Astrocyte of the hippocampus (primary cell): ENCODE data around the gene DOCK11.
"Not testable (repeated sequence)": the region's sequence is repeated elsewhere in the genome, so short reads cannot be mapped to it uniquely, and the experiment has no call there.

ENCODE experiments used
- DNase-seq: peaks from one replicate; pipeline ENCODE4 v3.0.0; 2011; ENCODE audit warnings: low read depth, low spot score

Gene DOCK11

DNA sequence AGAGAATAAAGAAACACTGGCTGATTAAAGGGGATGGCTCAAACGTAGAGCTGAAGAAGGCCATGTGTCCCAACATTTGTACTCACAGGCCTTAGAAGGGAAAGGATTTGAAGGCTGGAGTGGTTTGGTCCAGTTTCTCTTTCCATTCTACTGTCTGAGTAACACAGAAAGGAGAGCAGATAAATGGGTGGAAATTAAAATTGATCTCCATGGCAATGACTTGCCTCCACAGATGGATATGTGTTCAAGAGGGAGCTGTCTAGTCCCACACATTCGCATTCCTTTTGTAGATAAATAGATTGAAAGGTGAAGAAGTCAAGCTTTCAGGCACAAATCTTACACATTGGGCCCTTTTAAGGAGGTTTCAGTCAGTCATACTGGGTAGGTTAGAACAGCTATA lies 74.6 kb downstream of the DOCK11 start:
- DNase-seq: no peak

GRCh38 chrX:118571836-118572235 lies 76.2 kb downstream of the DOCK11 start:
- DNase-seq: no peak

DNA sequence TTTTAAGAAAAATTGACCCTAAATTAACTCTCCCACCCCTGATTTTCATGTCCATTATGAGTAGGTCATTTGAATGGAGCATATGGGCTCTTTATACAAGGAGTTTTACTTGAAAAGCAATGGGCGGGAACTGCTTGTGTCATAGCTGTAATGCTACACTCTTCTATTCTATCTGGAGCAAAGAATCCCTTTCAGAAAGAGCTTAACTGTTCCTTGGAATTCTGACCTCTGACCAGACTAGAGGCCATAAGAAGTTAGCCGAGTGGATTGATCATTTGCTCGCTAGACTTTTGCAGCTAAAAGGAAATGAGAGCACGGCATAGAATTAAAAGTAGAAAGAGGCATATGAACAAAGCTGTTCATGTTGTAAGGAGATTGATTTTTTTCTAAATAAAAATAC lies 79.1 kb downstream of the DOCK11 start:
- no peak for DNase-seq

GRCh38 chrX:118577041-118577440 lies 81.4 kb downstream of the DOCK11 start:
- no peak for DNase-seq

DNA sequence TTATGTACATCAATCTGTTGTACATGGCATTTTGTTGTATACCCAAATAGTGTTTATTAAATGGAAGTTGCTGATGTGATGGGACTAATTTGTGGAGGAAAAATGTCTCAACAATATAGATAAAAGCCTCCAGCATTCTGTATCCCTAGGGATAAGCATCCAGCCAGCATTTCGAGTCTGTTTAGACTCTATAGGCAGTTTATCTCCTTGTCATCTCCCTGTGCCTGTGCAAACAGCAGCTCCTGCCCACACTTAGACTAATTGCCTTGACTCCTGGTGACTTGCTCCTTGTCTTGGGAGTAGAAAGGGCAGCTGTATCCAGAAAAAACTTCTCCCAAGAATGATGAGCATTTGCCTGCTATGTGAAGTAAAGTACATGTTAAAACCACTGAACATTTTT lies 83.8 kb downstream of the DOCK11 start:
- no peak for DNase-seq

DNA sequence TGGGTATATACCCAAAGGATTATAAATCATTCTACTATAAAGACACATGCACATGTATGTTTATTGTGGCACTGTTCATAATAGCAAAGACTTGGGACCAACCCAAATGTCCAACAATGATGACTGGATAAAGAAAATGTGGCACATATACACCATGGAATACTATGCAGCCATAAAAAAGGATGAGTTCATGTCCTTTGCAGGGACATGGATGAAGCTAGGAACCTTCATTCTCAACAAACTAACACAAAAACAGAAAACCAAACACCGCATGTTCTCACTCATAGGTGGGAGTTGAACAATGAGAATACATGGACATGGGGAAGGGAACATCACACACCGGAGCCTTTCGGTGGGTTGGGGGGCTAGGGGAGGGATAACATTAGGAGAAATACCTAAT lies 87.3 kb downstream of the DOCK11 start:
- not testable (repeated sequence) for DNase-seq

DNA sequence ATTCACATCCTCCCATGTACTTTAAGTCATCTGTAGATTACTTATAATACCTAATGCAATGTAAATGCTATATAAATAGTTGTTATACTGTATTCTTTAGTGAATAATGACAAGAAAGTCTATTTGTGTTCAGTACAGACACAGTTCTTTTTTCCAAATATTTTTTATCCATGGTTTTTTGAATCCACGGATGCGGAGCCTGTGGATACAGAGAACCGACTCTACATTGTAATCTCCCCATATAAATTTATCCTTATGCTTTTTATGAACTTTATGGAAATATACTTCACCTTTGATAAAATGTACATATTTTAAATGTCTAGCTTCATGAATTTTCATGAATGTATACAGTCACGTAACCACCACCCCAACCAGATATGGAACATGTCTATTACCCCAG lies 88.2 kb downstream of the DOCK11 start:
- DNase-seq: no peak

- DNase-seq: no peak
These were observed 89.7 kb downstream of the DOCK11 start for GRCh38 chrX:118585296-118585695.

DNA sequence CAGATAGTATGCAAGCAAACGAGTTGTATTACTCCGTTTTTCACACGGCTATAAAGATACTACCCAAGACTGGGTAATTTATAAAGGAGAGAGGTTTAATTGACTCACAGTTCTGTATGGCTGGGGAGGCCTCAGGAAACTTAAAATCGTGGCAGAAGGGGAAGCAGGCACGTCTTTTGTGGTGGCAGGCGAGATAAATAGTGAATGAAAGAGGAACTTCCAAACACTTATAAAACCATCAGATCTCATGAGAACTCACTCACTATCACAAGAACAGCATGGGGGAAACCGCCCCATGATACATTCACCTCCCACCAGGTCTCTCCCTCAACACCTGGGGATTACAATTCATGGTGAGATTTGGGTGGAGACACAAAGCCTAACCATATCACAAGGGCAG lies 90.6 kb downstream of the DOCK11 start:
- DNase-seq: not testable (repeated sequence)

DNA sequence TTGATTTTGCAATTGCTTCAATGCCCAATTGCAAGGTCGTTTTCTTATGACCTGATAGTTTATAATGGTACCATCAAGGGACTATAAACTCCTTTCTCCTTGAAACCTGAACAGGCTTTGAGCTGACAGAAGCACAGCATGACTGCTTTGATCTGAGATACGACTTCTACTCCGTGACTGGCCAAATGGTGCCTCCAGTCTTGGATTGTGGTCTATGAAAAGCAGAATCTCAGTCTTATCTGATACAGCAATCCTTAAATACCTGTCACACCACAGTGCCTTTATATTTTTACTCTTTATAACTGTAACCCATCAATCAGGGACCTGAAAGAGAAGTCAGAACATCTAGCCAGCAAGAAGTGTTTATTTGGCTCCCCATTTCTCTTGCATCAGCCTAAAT lies 93.1 kb downstream of the DOCK11 start:
- DNase-seq: no peak

- DNase-seq: no peak
These were observed 93.6 kb downstream of the DOCK11 start for GRCh38 chrX:118589227-118589626.

GRCh38 chrX:118593407-118593806 lies 97.8 kb downstream of the DOCK11 start:
- no peak for DNase-seq

- no peak for DNase-seq
These were observed 99.2 kb downstream of the DOCK11 start for GRCh38 chrX:118594697-118595420.

DNA sequence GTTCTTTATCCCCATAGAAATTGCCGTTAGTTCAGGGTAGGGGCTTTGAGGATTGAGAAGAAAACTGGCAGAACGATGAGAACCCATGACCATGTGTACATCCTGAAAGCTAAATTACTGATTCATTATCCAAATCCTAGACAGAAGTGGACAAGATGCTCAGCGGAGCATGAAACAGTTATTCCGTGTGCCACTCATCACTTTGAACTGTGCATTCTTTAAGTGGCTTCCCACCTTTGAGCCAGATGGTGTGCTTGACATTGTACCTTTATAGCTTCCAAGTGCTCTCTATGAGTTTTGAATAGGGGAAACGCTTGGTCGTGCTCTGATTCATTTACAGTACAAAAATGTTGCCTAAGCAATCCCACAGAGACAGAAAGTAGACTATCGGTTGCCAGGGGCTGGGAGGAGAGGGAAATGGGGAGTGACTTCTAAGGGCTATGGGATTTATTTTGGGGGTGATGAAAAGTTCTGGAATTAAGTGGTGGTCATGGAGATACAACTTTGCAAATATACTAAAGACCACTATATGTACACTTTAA lies 100.0 kb downstream of the DOCK11 start:
- no peak for DNase-seq

GRCh38 chrX:118596390-118596789 lies 100.8 kb downstream of the DOCK11 start:
- no peak for DNase-seq

GRCh38 chrX:118603981-118604380 lies 108.4 kb downstream of the DOCK11 start:
- peak; percentile 74 for DNase-seq

GRCh38 chrX:118612290-118612689 lies 116.7 kb downstream of the DOCK11 start:
- DNase-seq: no peak

DNA sequence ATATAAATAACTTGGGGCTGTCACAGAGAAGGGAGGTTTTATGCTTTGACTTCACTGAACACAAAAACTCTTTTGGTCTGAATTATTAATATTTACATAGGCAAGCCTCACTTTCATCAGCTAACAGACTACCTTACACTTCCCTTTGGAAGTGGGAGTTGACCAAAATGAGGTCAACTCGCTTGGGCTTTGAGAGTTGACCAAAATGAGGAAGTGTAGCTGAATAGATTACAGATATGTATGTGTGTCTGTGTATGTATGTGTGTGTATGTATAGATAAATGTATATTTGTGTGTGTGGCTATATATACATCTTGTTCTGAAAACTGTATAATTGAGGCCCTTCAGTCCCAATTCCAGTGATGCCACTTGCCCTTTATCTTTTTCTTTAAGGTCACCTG lies 118.5 kb downstream of the DOCK11 start:
- DNase-seq: no peak

DNA sequence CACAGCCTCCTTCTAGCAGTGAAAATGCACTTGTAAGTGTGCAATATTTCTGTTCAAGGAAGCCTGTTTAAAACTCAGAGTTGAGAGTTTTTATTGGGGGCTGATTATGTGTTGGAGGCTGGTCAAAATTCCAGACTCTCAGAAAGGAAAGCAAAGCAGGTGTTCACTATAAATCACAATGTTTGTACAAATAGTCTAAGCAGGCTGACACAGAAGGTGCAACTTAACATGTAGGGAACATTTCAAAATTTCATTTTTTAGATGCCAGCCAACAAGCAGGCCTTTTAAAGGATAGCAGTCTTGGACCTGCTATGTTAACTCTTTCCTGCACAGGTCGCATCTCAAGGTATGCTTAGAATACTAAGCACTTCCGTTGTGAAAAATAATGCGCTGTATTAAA lies 119.5 kb downstream of the DOCK11 start:
- DNase-seq: no peak

DNA sequence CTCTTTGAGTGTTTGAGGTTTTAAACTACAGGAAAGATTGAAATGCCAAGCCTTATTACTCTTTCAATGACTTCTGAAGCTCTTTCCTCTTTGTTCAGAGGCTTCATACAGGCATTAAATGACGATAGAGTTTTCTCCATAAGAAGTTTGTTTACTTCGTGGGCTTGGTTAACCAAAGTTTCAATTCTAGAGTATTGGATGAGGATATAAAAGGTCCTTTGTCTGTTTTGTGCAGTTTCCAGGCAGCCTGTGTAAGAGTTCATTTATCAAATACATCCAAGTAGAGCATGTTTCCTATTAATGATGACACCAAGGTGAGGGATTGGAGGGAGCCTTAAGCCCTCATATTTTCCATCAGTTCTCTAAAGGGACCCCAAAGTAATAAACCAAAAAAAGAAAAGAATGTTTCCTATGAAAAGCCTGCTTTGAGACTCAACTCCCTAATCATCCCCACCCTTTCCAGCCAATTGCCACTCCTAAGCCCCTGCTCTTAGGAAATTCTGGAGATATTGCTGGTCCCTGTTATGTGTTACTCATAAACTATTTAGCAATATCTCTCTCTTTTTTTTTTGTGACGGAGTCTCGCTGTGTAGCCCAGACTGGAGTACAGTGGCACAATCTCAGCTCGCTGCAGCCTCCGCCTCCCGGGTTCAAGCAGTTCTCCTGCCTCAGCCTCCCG lies 125.6 kb downstream of the DOCK11 start:
- DNase-seq: no peak

DNA sequence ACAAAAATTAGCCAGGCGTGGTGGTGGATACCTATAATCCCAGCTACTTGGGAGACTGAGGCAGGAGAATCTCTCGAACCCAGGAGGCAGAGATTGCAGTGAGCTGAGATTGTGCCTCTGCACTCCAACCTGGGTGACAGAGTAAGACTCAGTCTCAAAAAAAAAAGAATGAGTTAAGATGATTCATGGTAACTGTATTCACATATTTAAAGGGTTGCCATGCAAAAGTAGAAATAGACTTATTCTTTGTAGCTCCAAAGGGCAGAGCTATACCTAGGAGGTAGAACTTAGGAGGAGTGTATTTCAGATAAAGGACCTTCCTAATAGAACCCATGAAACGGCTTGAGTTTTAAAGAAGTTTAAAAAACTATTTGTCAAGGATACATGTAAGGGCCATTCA lies 127.4 kb downstream of the DOCK11 start:
- DNase-seq: no peak

- no peak for DNase-seq
These were observed 130.7 kb downstream of the DOCK11 start for GRCh38 chrX:118626346-118626745.

- no peak for DNase-seq
These were observed 131.6 kb downstream of the DOCK11 start for GRCh38 chrX:118627084-118627758.
